Sigmoid colon (tissue), 4 donors: ENCODE measurements around the gene CALCR.
"Not testable (repeated sequence)": the region's sequence is repeated elsewhere in the genome, so short reads cannot be mapped to it uniquely, and the experiment has no call there.

Experiments used
- EP300 ChIP-seq, 4 donors: sonication (generic); formaldehyde crosslinking; IDR thresholded peaks; one replicate each; pipeline ENCODE4 v1.6.1; 2017; ENCODE audit warnings: antibody characterized with exemption in 4 of 4
- TF ChIP-seq, protein P1 (sequence below), 4 experiments: fragments of 450-650 bp in 3 of 4; fragments of 200-600 bp in 1 of 4; IDR thresholded peaks; one replicate each; pipeline ENCODE4 v1.5.1; 2016 to 2019; ENCODE audit warnings: antibody characterized with exemption in 4 of 4, mild to moderate bottlenecking in 3 of 4, moderate library complexity in 2 of 4

DNA sequence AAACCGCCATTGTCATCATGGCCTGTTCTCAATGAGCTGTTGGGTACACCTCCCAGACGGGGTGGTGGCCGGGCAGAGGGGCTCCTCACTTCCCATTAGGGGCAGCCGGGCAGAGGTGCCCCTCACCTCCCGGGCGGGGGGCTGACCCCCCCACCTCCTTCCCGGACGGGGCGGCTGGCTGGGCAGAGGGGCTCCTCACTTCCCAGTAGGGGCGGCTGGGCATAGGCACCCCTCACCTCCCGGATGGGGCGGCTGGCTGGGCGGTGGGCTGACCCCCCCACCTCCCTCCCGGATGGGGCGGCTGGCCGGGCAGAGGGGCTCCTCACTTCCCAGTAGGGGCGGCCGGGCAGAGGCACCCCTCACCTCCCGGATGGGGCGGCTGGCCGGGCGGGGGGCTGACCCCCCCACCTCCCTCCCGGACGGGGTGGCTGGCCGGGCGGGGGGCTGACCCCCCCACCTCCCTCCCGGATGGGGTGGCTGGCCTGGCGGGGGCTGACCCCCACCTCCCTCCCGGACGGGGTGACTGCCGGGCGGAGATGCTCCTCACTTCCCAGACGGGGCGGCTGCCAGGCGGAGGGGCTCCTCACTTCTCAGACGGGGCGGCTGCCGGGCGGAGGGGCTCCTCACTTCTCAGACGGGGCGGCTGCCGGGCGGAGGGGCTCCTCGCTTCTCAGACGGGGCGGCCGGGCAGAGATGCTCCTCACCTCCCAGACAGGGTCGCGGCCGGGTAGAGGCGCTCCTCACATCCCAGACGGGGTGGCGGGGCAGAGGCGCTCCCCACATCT lies 11.4 kb upstream of the CALCR start:
- TF ChIP-seq, protein P1, sequence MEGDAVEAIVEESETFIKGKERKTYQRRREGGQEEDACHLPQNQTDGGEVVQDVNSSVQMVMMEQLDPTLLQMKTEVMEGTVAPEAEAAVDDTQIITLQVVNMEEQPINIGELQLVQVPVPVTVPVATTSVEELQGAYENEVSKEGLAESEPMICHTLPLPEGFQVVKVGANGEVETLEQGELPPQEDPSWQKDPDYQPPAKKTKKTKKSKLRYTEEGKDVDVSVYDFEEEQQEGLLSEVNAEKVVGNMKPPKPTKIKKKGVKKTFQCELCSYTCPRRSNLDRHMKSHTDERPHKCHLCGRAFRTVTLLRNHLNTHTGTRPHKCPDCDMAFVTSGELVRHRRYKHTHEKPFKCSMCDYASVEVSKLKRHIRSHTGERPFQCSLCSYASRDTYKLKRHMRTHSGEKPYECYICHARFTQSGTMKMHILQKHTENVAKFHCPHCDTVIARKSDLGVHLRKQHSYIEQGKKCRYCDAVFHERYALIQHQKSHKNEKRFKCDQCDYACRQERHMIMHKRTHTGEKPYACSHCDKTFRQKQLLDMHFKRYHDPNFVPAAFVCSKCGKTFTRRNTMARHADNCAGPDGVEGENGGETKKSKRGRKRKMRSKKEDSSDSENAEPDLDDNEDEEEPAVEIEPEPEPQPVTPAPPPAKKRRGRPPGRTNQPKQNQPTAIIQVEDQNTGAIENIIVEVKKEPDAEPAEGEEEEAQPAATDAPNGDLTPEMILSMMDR (IDR thresholded peaks at IDR 0.05), result not testable (repeated sequence)
- not testable (repeated sequence) for TF ChIP-seq EP300 (IDR thresholded peaks at IDR 0.05)
